ENCODE measurements around the gene TEDDM1.
"Not testable (repeated sequence)": the region's sequence is repeated elsewhere in the genome, so short reads cannot be mapped to it uniquely, and the experiment has no call there.

The TEDDM1 gene

GRCh38 chr1:182400567-182400966, at the start of gene TEDDM1:
TEDDM1 (minus strand) TSS chr1:182400667; CDS start chr1:182400485, 182 bp downstream.
- DNase-seq (ENCODE audit: low read depth) = no peak

- no peak for DNase-seq (ENCODE audit: low read depth)
Observed at GRCh38 chr1:182450087-182450486, 49.6 kb upstream of the TEDDM1 start, which contains the start of gene RGSL1. RGSL1 (plus strand) TSS chr1:182450146; CDS start chr1:182450166, 20 bp downstream.

- no peak for DNase-seq (ENCODE audit: low read depth)
Observed at GRCh38 chr1:182447660-182448059, 47.2 kb upstream of the TEDDM1 start.

- not testable (repeated sequence) for DNase-seq (ENCODE audit: low read depth)
Observed at GRCh38 chr1:182447124-182447523, 46.7 kb upstream of the TEDDM1 start.

GRCh38 chr1:182446033-182446669, 45.7 kb upstream of the TEDDM1 start:
- DNase-seq (ENCODE audit: low read depth) = peak; percentile 56

GRCh38 chr1:182444497-182444896, 44.0 kb upstream of the TEDDM1 start:
- no peak for DNase-seq (ENCODE audit: low read depth)

- DNase-seq (ENCODE audit: low read depth) = no peak
Observed at GRCh38 chr1:182442333-182442732, 41.9 kb upstream of the TEDDM1 start.

- no peak for DNase-seq (ENCODE audit: low read depth)
Observed at GRCh38 chr1:182441719-182442118, 41.3 kb upstream of the TEDDM1 start.

GRCh38 chr1:182438326-182438725, 37.9 kb upstream of the TEDDM1 start:
- DNase-seq (ENCODE audit: low read depth) = no peak

GRCh38 chr1:182433580-182433979, 33.1 kb upstream of the TEDDM1 start:
- DNase-seq (ENCODE audit: low read depth) = no peak

GRCh38 chr1:182431278-182431677, 30.8 kb upstream of the TEDDM1 start:
- no peak for DNase-seq (ENCODE audit: low read depth)

- DNase-seq (ENCODE audit: low read depth) = no peak
Observed at GRCh38 chr1:182430263-182431068, 30.0 kb upstream of the TEDDM1 start.

GRCh38 chr1:182428043-182428442, 27.6 kb upstream of the TEDDM1 start:
- no peak for DNase-seq (ENCODE audit: low read depth)

GRCh38 chr1:182426442-182427430, 26.3 kb upstream of the TEDDM1 start:
- DNase-seq (ENCODE audit: low read depth) = no peak

GRCh38 chr1:182415789-182416188, 15.3 kb upstream of the TEDDM1 start:
- no peak for DNase-seq (ENCODE audit: low read depth)

GRCh38 chr1:182413969-182414368, 13.5 kb upstream of the TEDDM1 start:
- no peak for DNase-seq (ENCODE audit: low read depth)

GRCh38 chr1:182413486-182413885, 13.0 kb upstream of the TEDDM1 start:
- DNase-seq (ENCODE audit: low read depth) = no peak

- no peak for DNase-seq (ENCODE audit: low read depth)
Observed at GRCh38 chr1:182410620-182411273, 10.3 kb upstream of the TEDDM1 start.

GRCh38 chr1:182410138-182410537, 9.7 kb upstream of the TEDDM1 start:
- DNase-seq (ENCODE audit: low read depth) = no peak

GRCh38 chr1:182408435-182409075, 8.1 kb upstream of the TEDDM1 start:
- DNase-seq (ENCODE audit: low read depth) = no peak

- DNase-seq (ENCODE audit: low read depth) = no peak
Observed at GRCh38 chr1:182407724-182408123, 7.3 kb upstream of the TEDDM1 start.
